Ishikawa (cell line): Measurements from ENCODE around the gene ETV6.

Experiments used
- CEBPB ChIP-seq: IDR thresholded peaks from 2 replicates; pipeline ENCODE4 v1.6.1; 2012
- CREB1 ChIP-seq: IDR thresholded peaks from 2 replicates; pipeline ENCODE4 v1.6.1; 2012; ENCODE audit warnings: low read depth
- EGR1 ChIP-seq: IDR thresholded peaks from 2 replicates; pipeline ENCODE4 v1.6.1; 2012
- EP300 ChIP-seq: IDR thresholded peaks from 2 replicates; pipeline ENCODE4 v1.6.1; 2012; ENCODE audit warnings: borderline replicate concordance
- FOXM1 ChIP-seq: IDR thresholded peaks from 2 replicates; pipeline ENCODE4 v1.6.1; 2012; ENCODE audit warnings: low read depth, borderline replicate concordance
- NFIC ChIP-seq: IDR thresholded peaks from 2 replicates; pipeline ENCODE4 v1.6.1; 2012
- RAD21 ChIP-seq: IDR thresholded peaks from 2 replicates; pipeline ENCODE4 v1.6.1; 2012; ENCODE audit warnings: low read depth
- TAF1 ChIP-seq: IDR thresholded peaks from 2 replicates; pipeline ENCODE4 v1.6.1; 2012; ENCODE audit warnings: low read depth, mild to moderate bottlenecking
- TCF12 ChIP-seq: IDR thresholded peaks from 2 replicates; pipeline ENCODE4 v1.6.1; 2012; ENCODE audit warnings: low read depth
- TEAD4 ChIP-seq: IDR thresholded peaks from 2 replicates; pipeline ENCODE4 v1.6.1; 2012
- YY1 ChIP-seq: IDR thresholded peaks from 2 replicates; pipeline ENCODE4 v1.6.1; 2012; ENCODE audit warnings: low read depth
- ZBTB7A ChIP-seq: IDR thresholded peaks from 2 replicates; pipeline ENCODE4 v1.6.1; 2012; ENCODE audit warnings: low read depth
- TF ChIP-seq, protein P1 (sequence below): IDR thresholded peaks from 2 replicates; pipeline ENCODE4 v1.6.1; 2012; ENCODE audit warnings: low read depth, mild to moderate bottlenecking
- TF ChIP-seq, protein P2 (sequence below): IDR thresholded peaks from 2 replicates; pipeline ENCODE4 v1.6.1; 2012
- TF ChIP-seq, protein P3 (sequence below): IDR thresholded peaks from 2 replicates; pipeline ENCODE4 v1.6.1; 2012

Gene ETV6

DNA sequence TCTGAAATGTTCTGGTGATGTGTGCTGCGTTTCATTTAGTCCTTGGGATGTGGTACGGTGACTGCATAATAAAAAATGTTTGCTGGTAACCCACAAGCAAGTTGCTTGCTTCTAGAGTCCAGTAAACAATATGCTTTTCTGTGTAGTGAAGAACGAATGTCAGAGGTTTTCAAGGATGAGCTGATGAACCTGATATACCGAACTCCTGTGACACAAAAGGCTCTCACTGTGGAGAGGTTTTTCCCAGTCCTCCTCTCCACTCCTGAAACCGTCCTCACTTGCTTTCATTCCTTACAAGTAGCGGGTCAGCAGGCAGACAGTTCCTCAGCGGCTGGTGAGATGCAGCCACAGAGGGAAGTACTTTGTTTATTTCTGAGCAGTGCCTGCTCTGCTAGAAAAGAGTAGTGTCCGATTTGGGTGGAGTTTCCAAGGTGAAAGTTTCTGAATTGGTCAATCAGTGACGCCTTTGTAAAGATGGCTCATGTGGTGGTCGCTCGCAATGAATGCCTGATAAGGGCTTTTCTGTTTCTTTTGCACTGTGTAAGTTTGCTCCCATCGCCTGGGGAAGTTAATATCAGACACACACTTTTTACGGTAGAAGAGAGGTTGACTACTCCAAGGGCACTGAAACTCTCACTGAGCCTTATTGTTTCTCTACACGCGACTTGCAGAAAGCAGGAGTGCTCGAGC lies 3.0 kb downstream of the ETV6 start:
- TF ChIP-seq CREB1 (no peak), TCF12 (no peak), EGR1 (no peak), FOXM1 (no peak), ZBTB7A (no peak), NFIC (no peak), TEAD4 (no peak), TAF1 (no peak), YY1 (no peak), RAD21 (no peak)
- TF ChIP-seq, protein P1, sequence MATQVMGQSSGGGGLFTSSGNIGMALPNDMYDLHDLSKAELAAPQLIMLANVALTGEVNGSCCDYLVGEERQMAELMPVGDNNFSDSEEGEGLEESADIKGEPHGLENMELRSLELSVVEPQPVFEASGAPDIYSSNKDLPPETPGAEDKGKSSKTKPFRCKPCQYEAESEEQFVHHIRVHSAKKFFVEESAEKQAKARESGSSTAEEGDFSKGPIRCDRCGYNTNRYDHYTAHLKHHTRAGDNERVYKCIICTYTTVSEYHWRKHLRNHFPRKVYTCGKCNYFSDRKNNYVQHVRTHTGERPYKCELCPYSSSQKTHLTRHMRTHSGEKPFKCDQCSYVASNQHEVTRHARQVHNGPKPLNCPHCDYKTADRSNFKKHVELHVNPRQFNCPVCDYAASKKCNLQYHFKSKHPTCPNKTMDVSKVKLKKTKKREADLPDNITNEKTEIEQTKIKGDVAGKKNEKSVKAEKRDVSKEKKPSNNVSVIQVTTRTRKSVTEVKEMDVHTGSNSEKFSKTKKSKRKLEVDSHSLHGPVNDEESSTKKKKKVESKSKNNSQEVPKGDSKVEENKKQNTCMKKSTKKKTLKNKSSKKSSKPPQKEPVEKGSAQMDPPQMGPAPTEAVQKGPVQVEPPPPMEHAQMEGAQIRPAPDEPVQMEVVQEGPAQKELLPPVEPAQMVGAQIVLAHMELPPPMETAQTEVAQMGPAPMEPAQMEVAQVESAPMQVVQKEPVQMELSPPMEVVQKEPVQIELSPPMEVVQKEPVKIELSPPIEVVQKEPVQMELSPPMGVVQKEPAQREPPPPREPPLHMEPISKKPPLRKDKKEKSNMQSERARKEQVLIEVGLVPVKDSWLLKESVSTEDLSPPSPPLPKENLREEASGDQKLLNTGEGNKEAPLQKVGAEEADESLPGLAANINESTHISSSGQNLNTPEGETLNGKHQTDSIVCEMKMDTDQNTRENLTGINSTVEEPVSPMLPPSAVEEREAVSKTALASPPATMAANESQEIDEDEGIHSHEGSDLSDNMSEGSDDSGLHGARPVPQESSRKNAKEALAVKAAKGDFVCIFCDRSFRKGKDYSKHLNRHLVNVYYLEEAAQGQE = no peak
- TF ChIP-seq, protein P2, sequence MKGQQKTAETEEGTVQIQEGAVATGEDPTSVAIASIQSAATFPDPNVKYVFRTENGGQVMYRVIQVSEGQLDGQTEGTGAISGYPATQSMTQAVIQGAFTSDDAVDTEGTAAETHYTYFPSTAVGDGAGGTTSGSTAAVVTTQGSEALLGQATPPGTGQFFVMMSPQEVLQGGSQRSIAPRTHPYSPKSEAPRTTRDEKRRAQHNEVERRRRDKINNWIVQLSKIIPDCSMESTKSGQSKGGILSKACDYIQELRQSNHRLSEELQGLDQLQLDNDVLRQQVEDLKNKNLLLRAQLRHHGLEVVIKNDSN = no peak

DNA sequence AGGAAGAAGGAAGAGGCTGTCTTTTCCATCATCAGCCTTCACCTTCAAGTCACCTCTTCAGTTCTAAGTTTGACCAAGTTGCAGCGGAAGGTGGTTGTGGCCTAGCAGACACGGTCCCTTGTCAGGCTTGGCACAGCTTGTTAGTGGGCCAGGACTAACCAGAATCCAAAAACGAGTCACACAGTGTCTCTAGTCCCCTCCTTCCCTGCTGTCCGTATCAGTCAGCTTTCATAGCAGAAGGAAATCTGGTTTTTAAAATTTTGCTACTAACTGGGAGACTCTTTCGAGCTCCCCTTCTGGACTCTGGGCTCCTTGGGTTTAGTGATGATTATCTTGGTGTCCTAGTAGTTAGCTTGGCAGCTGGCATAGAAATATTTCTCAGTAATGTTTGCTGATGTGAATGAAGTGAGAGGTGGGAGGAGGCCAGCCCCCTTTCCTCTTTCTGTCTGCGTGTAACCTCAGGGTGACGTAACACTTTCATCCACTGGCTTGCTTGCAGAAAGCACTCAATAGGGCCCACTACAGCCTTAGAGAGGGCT lies 3.8 kb downstream of the ETV6 start:
- TF ChIP-seq CREB1 = no peak
- TF ChIP-seq, protein P2 = no peak
- no peak for TF ChIP-seq NFIC
- TF ChIP-seq EGR1 = no peak
- TF ChIP-seq RAD21 = no peak
- TF ChIP-seq YY1 = no peak
- TF ChIP-seq TAF1 = no peak
- TF ChIP-seq, protein P3, sequence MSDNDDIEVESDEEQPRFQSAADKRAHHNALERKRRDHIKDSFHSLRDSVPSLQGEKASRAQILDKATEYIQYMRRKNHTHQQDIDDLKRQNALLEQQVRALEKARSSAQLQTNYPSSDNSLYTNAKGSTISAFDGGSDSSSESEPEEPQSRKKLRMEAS = no peak
- TF ChIP-seq, protein P1 = no peak
- TF ChIP-seq CEBPB = no peak
- TF ChIP-seq ZBTB7A = no peak
- TF ChIP-seq TCF12 = no peak
- no peak for TF ChIP-seq EP300
- no peak for TF ChIP-seq TEAD4

DNA sequence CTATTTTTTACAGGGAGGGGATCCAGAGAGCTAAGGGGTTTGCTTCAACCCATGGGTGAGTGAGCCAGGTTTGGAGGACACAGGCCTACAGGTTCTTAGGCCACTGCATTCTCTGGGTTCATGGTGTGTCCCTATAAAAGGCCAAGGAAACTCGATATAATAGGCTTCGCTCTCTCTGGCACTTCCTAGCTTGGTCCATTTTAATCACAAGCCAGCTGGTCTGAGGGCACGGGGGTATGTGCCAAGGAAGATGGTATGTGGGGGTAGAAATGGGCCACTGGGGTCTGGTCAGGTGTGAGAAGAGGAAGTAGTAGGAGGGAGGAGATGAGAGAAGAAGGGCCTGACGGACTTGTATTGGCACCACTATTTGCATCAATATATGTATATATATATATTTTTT lies 4.9 kb downstream of the ETV6 start:
- TF ChIP-seq RAD21 = no peak
- TF ChIP-seq YY1 = no peak

DNA sequence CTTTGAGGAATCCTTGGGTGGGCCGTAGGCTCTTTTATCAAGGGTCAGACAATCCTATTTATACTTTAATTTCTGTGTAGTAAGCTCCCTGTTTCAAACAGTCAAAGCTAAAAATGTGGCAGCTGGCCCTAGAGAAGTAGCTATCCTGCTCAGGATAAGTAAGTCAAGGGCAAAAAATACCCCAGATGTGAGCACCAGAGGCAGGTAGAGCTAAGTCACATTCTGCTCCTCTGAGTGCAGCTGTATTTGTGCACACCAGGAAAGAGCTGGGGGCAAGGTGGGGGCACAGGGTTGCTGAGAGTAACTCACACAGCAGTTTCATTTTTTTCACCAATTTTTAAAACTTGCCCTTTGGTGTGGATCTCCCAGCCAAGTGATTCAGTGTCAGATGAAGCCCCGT lies 5.3 kb downstream of the ETV6 start:
- TF ChIP-seq TCF12 (no peak), TEAD4 (no peak), YY1 (no peak)
- TF ChIP-seq, protein P3 = no peak

DNA sequence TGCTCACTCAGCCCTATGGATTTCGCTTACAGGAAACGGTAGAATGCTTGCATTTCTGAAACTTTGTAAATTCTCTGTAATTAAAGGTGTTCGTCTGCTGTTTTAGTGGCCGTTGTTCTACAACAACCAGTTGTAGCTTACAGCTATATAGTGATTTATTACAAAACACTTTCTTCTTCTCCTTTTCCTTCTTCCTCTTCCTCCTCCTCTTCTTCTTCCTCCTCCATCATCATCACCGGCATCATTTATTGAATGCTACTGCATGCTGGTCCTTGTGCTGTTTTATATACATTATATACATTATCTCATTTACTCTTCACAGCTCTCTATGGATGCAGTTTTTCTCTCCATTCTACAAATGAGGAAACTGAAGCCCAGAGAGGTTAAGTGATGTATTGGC lies 6.4 kb downstream of the ETV6 start:
- no peak for TF ChIP-seq FOXM1
- TF ChIP-seq EGR1 = no peak
- TF ChIP-seq CREB1 = no peak
- TF ChIP-seq, protein P3 = no peak
- no peak for TF ChIP-seq TAF1
- TF ChIP-seq ZBTB7A = no peak
- TF ChIP-seq TEAD4 = no peak
- TF ChIP-seq, protein P2 = no peak
- TF ChIP-seq YY1 = no peak
- no peak for TF ChIP-seq CEBPB
- no peak for TF ChIP-seq NFIC
- TF ChIP-seq RAD21 = no peak
- no peak for TF ChIP-seq TCF12
- no peak for TF ChIP-seq EP300

DNA sequence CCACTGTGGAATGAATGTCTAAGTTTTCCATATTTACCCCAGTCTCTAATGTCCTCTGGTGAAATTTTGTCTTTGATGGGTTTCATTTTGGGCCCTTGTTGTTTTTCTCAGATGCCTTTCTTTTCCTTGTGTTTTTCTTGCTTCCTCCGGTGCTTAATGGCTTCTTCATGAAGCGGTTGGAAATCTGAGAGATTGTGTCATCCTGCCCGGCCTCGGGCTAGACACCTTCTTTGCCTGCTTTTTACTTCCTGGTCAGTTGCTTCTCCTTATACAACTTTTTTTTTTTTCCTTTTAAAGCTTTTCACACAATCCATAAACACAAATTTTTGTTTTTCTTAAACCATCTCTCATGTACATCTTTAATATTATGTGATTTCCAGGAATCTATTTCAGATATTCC lies 7.1 kb downstream of the ETV6 start:
- TF ChIP-seq FOXM1 = no peak
- no peak for TF ChIP-seq CEBPB
- no peak for TF ChIP-seq EP300
- TF ChIP-seq, protein P1 = no peak
- TF ChIP-seq YY1 = no peak
- TF ChIP-seq CREB1 = no peak
- TF ChIP-seq, protein P2 = no peak
- TF ChIP-seq RAD21 = no peak
- TF ChIP-seq TCF12 = no peak
- TF ChIP-seq NFIC = no peak
- no peak for TF ChIP-seq TEAD4
- TF ChIP-seq EGR1 = no peak
- TF ChIP-seq, protein P3 = no peak
- TF ChIP-seq TAF1 = no peak
- TF ChIP-seq ZBTB7A = no peak
